Liver (tissue), 9 donors: ENCODE measurements around the gene BRD3OS. TPM values are rescaled to one million over a fixed set of nuclear protein-coding genes. Genes with fewer than 3 reads are reported as not detected.

Source experiments
- DNase-seq: peaks from one replicate; pipeline ENCODE4 v3.0.0-alpha.2; 2017; ENCODE audit warnings: low spot score
- H3K27ac ChIP-seq, 2 donors: one replicate each; pipeline ENCODE4 v1.7.0; 2013; ENCODE audit warnings: inconsistent platforms in 2 of 2, low read length in 2 of 2, control low read depth in 1 of 2, low read depth in 1 of 2, mild to moderate bottlenecking in 1 of 2
- H3K27me3 ChIP-seq, 4 donors: one replicate each; pipeline versions ENCODE4 v1.6.1 to v1.7.0; 2013; ENCODE audit warnings: low read length in 3 of 4, inconsistent platforms in 1 of 4, mild to moderate bottlenecking in 1 of 4, moderate library complexity in 1 of 4; ENCODE audit not compliant: control insufficient read depth in 4 of 4, insufficient read depth in 4 of 4
- H3K36me3 ChIP-seq, 4 donors: one replicate each; pipeline versions ENCODE4 v1.6.1 to v1.7.0; 2013; ENCODE audit warnings: low read length in 3 of 4, mild to moderate bottlenecking in 3 of 4, low read depth in 1 of 4, moderate library complexity in 1 of 4; ENCODE audit not compliant: control insufficient read depth in 4 of 4, insufficient read depth in 3 of 4
- H3K4me1 ChIP-seq, 4 donors: one replicate each; pipeline versions ENCODE4 v1.6.1 to v1.7.0; 2013; ENCODE audit warnings: low read length in 3 of 4, mild to moderate bottlenecking in 3 of 4, moderate library complexity in 1 of 4; ENCODE audit not compliant: control insufficient read depth in 4 of 4, insufficient read depth in 4 of 4
- H3K4me3 ChIP-seq, 3 donors: one replicate each; pipeline versions ENCODE4 v1.6.1 to v1.7.0; 2013; ENCODE audit warnings: low read length in 3 of 3, control low read depth in 1 of 3, low read depth in 1 of 3, mild to moderate bottlenecking in 1 of 3
- H3K9ac ChIP-seq, 2 donors: one replicate each; pipeline ENCODE4 v1.7.0; 2013; ENCODE audit warnings: low read length in 2 of 2, mild to moderate bottlenecking in 2 of 2, moderate library complexity in 2 of 2, control low read depth in 1 of 2, low read depth in 1 of 2
- H3K9me3 ChIP-seq, 4 donors: one replicate each; pipeline versions ENCODE4 v1.6.1 to v1.7.0; 2013; ENCODE audit warnings: low read length in 3 of 4; ENCODE audit not compliant: control insufficient read depth in 4 of 4
- EGR1 ChIP-seq, 2 donors: IDR thresholded peaks; 2 replicates each; pipeline ENCODE4 v1.6.1; 2016 to 2018; ENCODE audit warnings: antibody characterized with exemption in 2 of 2, low read depth in 2 of 2
- GABPA ChIP-seq, 2 donors: IDR thresholded peaks in 1 of 2; conservative IDR thresholded peaks in 1 of 2; 2 replicates each; pipeline ENCODE4 v1.6.1; 2016; ENCODE audit warnings: antibody characterized with exemption in 2 of 2, mild to moderate bottlenecking in 1 of 2, moderate library complexity in 1 of 2
- JUND ChIP-seq, 2 donors: IDR thresholded peaks; 2 replicates each; pipeline ENCODE4 v1.6.1; 2016; ENCODE audit warnings: antibody characterized with exemption in 2 of 2
- TAF1 ChIP-seq: conservative IDR thresholded peaks from 2 replicates; pipeline ENCODE4 v1.6.1; 2016; ENCODE audit warnings: antibody characterized with exemption, mild to moderate bottlenecking
- YY1 ChIP-seq: IDR thresholded peaks from 2 replicates; pipeline ENCODE4 v1.6.1; 2016; ENCODE audit warnings: antibody characterized with exemption, mild to moderate bottlenecking
- WGBS: extraction: QIAGEN DNeasy Blood & Tissue Kit; methylation state at CpG from one replicate; pipeline ENCODE4 v1.1.7; 2013; 5-methylcytosine and 5-hydroxymethylcytosine counted together
- polyA plus RNA-seq, 2 donors: library from polyadenylated mRNA; stranded (reverse) in 1 of 2; unstranded in 1 of 2; fragments of 200-250 nt in 1 of 2; fragments of >200 nt in 1 of 2; fragmentation: Nextera tagmentation in 1 of 2; extraction: Ambion mirVana in 1 of 2; gene quantifications; one replicate each; pipeline versions ENCODE4 v1.2.1 to v1.2.3, GENCODE V29; 2013 to 2015
- total RNA-seq, 2 donors: library from RNA; depleted of rRNA; stranded (reverse); fragments of >200 nt; gene quantifications; one replicate each; pipeline ENCODE4 v1.2.3, GENCODE V29; 2014
- TF ChIP-seq, protein P1 (sequence below): IDR thresholded peaks from 2 replicates; pipeline ENCODE4 v1.6.1; 2016; ENCODE audit warnings: antibody characterized with exemption, mild to moderate bottlenecking
- TF ChIP-seq, protein P2 (sequence below): IDR thresholded peaks from 2 replicates; pipeline ENCODE4 v1.6.1; 2016; ENCODE audit warnings: antibody characterized with exemption
- TF ChIP-seq, protein P3 (sequence below): fragments of 150-350 bp; IDR thresholded peaks from 2 replicates; pipeline ENCODE4 v1.5.1; 2017; ENCODE audit warnings: improper control_type of control experiment, low read depth, low read length; ENCODE audit not compliant: missing input control
- TF ChIP-seq, protein P4 (sequence below): IDR thresholded peaks from 2 replicates; pipeline ENCODE4 v1.6.1; 2016; ENCODE audit warnings: antibody characterized with exemption
- donor health status: healthy.
- donor health status: healthy.
- donor health status: healthy.
- donor health status: healthy.
- donor health status: healthy.

Gene BRD3OS
- total and polyA plus RNA-seq, 4 donors = 2.1 to 5.1 (median 2.9) TPM

DNA sequence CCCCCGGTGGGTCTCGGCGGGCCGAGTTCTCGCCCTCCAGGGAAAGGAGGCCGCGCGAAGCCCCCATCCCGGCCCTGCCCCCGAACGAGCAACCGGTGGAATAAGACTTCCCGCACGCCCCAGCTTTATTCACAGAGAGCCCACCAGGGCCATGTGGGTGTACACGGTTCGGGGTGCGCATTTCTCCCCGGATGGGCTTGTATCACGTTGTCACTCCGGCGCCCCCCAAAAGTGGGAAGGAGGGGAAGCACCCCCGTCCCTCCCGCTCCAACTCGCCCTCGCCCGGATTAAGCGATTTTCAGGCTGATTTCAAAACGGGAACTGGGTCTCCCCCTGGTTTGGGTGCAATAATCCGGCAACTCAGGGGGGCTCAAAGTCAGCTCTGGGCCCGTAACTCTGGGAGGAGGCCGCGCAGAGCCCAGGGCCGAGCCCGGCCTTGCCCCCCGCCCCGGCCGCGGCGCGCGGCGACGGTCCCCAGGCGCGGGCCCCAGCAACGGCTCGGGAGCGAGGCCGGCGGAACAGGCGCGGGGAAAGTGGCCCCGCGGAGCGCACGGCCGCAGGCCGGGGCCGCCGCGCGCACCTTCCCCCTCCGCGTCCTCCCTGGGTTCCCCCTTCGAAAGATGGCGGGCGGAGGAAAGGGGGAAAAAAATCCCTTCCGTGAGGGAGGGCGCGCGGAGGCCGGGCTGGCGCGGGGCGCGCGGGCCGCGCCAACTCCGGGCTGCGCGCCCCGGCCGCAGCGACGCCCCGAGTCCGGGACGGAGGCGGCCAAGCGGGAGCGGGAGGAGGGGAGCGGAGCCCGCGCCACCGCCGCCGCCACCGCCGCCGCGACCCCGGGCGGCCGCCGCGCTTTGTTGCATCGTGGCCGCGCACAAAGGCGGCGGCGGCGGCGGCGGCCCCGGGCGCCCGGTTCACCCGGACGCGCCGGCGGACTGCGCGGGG, 41.9 kb downstream of the BRD3OS start:
- Histone ChIP-seq H3K27ac (peak overlapping the region; percentile 49 to 73), H3K4me1 (peaks cover 0 to 30% (median 20%) of the 10 kb centered on the region in 4 donors), H3K36me3 (no peaks in the 10 kb centered on the region), H3K9me3 (no peaks in the 10 kb centered on the region), H3K27me3 (no peaks in the 10 kb centered on the region), H3K4me3 (peak overlapping the region; percentile 44 to 92 (median 82)), H3K9ac (peak overlapping the region; percentile 87 to 89)
- TF ChIP-seq, protein P1, sequence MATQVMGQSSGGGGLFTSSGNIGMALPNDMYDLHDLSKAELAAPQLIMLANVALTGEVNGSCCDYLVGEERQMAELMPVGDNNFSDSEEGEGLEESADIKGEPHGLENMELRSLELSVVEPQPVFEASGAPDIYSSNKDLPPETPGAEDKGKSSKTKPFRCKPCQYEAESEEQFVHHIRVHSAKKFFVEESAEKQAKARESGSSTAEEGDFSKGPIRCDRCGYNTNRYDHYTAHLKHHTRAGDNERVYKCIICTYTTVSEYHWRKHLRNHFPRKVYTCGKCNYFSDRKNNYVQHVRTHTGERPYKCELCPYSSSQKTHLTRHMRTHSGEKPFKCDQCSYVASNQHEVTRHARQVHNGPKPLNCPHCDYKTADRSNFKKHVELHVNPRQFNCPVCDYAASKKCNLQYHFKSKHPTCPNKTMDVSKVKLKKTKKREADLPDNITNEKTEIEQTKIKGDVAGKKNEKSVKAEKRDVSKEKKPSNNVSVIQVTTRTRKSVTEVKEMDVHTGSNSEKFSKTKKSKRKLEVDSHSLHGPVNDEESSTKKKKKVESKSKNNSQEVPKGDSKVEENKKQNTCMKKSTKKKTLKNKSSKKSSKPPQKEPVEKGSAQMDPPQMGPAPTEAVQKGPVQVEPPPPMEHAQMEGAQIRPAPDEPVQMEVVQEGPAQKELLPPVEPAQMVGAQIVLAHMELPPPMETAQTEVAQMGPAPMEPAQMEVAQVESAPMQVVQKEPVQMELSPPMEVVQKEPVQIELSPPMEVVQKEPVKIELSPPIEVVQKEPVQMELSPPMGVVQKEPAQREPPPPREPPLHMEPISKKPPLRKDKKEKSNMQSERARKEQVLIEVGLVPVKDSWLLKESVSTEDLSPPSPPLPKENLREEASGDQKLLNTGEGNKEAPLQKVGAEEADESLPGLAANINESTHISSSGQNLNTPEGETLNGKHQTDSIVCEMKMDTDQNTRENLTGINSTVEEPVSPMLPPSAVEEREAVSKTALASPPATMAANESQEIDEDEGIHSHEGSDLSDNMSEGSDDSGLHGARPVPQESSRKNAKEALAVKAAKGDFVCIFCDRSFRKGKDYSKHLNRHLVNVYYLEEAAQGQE = no peak
- TF ChIP-seq JUND (IDR thresholded peaks at IDR 0.05) = no peak
- under 1% methylated on average over 124 of the region's 126 CpGs for WGBS
- DNase-seq = peak; percentile 40

DNA sequence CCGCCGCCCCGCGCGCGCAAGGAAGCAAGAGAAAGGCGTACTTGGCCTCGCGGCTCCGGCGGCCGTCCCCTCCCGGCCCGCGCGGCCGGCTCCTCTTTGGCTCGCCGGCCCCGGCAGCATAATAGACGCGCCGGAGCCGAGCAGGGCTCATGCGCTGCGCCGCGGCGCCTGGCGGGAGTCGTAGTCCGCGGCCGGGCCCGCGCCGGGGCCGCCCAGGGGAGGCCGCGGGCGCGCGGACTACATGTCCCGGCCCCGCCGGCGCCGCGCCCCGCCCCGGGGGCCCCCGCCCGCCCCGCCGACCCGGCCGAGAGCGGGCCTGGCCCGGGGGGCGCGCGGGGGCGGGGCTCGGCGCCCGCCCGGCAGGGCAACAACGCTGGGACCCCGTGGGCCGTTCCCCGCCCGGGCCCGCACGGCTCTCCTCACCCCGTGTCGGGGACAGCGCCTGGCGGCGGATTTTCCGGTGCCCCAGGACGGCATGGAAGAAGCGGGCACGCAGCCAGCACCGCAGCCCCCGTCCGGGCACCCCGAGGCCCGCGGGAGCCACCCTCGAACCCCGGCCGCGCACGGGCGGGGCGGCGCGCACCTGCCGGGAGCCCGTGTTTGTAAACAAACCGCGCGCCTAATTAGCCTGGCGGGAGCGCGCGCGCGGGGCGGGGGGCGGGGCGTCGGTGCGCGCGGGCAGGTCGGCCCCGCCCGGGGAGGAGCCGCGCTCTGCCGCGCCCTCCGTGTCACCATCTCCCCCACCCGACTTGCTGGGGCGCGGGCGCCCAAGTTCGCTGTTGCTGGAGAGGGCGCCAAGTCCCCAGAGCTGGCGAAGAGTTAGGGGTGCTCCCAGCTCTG, 42.8 kb downstream of the BRD3OS start, which contains the start of gene BRD3:
Gene BRD3, minus strand, starts transcription at position 123 of the 840 bp plus-strand sequence. CDS start 14,549 bp downstream, outside the sequence.
- Histone ChIP-seq H3K9ac (peak within 1 kb of the TSS; percentile 87 to 89), H3K4me3 (peak within 1 kb of the TSS; percentile 77 to 92 (median 83)), H3K4me1 (peaks cover 0 to 30% (median 16%) of the 10 kb centered on the region in 4 donors), H3K27ac (peak within 1 kb of the TSS; percentile 79 to 96), H3K36me3 (no peaks in the 10 kb centered on the region), H3K9me3 (no peaks in the 10 kb centered on the region), H3K27me3 (no peaks in the 10 kb centered on the region)
- TF ChIP-seq YY1 = no peak
- TF ChIP-seq, protein P2, sequence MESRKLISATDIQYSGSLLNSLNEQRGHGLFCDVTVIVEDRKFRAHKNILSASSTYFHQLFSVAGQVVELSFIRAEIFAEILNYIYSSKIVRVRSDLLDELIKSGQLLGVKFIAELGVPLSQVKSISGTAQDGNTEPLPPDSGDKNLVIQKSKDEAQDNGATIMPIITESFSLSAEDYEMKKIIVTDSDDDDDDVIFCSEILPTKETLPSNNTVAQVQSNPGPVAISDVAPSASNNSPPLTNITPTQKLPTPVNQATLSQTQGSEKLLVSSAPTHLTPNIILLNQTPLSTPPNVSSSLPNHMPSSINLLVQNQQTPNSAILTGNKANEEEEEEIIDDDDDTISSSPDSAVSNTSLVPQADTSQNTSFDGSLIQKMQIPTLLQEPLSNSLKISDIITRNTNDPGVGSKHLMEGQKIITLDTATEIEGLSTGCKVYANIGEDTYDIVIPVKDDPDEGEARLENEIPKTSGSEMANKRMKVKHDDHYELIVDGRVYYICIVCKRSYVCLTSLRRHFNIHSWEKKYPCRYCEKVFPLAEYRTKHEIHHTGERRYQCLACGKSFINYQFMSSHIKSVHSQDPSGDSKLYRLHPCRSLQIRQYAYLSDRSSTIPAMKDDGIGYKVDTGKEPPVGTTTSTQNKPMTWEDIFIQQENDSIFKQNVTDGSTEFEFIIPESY = no peak
- no peak for TF ChIP-seq TAF1
- TF ChIP-seq GABPA (IDR thresholded peaks at IDR 0.05 in 1 of 2, conservative IDR thresholded peaks at IDR 0.05 in 1 of 2) = no peak
- TF ChIP-seq, protein P3, sequence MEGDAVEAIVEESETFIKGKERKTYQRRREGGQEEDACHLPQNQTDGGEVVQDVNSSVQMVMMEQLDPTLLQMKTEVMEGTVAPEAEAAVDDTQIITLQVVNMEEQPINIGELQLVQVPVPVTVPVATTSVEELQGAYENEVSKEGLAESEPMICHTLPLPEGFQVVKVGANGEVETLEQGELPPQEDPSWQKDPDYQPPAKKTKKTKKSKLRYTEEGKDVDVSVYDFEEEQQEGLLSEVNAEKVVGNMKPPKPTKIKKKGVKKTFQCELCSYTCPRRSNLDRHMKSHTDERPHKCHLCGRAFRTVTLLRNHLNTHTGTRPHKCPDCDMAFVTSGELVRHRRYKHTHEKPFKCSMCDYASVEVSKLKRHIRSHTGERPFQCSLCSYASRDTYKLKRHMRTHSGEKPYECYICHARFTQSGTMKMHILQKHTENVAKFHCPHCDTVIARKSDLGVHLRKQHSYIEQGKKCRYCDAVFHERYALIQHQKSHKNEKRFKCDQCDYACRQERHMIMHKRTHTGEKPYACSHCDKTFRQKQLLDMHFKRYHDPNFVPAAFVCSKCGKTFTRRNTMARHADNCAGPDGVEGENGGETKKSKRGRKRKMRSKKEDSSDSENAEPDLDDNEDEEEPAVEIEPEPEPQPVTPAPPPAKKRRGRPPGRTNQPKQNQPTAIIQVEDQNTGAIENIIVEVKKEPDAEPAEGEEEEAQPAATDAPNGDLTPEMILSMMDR = no peak
- TF ChIP-seq EGR1 (IDR thresholded peaks at IDR 0.05; ENCODE audit: low read depth in 2 of 2) = no peak
- TF ChIP-seq, protein P4, sequence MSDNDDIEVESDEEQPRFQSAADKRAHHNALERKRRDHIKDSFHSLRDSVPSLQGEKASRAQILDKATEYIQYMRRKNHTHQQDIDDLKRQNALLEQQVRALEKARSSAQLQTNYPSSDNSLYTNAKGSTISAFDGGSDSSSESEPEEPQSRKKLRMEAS = no peak
- peak; percentile 86 for DNase-seq
- WGBS = under 1% methylated on average over 131 of the region's 131 CpGs
